WERI-Rb-1 (cell line): Measurements from ENCODE around the gene MTTP.

ENCODE experiments used
- DNase-seq: peaks from one replicate; pipeline ENCODE4 v3.0.0-alpha.2; 2020
- H3K27ac ChIP-seq: fragments of 250-450 bp; sonication (Bioruptor Pico); 2 replicates; pipeline ENCODE4 v1.5.1; 2020; ENCODE audit warnings: mild to moderate bottlenecking, moderate library complexity
- H3K27me3 ChIP-seq: fragments of 250-450 bp; sonication (Bioruptor Pico); 2 replicates; pipeline ENCODE4 v1.5.1; 2021; ENCODE audit warnings: mild to moderate bottlenecking, low read depth, moderate library complexity; ENCODE audit not compliant: insufficient read depth, severe bottlenecking
- H3K36me3 ChIP-seq: fragments of 250-450 bp; sonication (Bioruptor Pico); 2 replicates; pipeline ENCODE4 v1.5.1; 2020; ENCODE audit warnings: mild to moderate bottlenecking, moderate library complexity
- H3K4me3 ChIP-seq: 2 replicates; pipeline ENCODE4 v1.5.1; 2011; ENCODE audit warnings: low read depth, mild to moderate bottlenecking, control low read depth, low read length
- H3K9me3 ChIP-seq: fragments of 250-450 bp; sonication (Bioruptor Pico); 2 replicates; pipeline ENCODE4 v1.5.1; 2021; ENCODE audit warnings: mild to moderate bottlenecking, moderate library complexity; ENCODE audit not compliant: severe bottlenecking
- TF ChIP-seq, protein P1 (sequence below): IDR thresholded peaks from 2 replicates; pipeline ENCODE4 v1.5.1; 2011; ENCODE audit warnings: low read depth, mild to moderate bottlenecking, control low read depth, inconsistent platforms, low read length

MTTP gene

DNA sequence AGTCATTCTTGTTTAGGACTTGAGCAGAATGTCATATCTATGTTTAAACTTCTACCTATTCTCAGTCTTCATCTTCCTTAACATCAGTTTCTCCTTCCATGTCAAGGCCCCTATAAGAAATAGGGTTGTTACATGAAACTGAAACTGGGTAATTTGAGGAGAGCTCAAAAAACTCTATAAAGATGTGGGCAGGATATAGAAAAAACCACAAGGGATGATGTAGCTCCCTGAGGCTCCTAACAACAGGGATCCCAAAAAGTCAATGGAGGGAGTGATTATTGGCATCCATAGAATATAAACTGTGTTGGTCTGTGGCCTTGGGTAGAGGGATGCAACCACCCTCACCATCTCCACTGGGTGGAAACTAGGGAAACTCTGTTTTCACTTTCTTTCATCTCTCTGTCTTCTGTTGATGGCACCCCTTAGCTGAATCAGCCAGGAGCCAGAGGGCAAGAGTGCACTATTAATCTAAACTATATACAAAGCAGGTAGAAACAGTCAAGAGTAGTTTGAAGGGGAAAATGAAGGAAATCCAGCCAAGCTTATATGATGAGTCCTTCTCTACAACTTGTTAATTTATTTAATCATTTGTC, 55.4 kb downstream of the MTTP start:
- TF ChIP-seq, protein P1, sequence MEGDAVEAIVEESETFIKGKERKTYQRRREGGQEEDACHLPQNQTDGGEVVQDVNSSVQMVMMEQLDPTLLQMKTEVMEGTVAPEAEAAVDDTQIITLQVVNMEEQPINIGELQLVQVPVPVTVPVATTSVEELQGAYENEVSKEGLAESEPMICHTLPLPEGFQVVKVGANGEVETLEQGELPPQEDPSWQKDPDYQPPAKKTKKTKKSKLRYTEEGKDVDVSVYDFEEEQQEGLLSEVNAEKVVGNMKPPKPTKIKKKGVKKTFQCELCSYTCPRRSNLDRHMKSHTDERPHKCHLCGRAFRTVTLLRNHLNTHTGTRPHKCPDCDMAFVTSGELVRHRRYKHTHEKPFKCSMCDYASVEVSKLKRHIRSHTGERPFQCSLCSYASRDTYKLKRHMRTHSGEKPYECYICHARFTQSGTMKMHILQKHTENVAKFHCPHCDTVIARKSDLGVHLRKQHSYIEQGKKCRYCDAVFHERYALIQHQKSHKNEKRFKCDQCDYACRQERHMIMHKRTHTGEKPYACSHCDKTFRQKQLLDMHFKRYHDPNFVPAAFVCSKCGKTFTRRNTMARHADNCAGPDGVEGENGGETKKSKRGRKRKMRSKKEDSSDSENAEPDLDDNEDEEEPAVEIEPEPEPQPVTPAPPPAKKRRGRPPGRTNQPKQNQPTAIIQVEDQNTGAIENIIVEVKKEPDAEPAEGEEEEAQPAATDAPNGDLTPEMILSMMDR = no peak

DNA sequence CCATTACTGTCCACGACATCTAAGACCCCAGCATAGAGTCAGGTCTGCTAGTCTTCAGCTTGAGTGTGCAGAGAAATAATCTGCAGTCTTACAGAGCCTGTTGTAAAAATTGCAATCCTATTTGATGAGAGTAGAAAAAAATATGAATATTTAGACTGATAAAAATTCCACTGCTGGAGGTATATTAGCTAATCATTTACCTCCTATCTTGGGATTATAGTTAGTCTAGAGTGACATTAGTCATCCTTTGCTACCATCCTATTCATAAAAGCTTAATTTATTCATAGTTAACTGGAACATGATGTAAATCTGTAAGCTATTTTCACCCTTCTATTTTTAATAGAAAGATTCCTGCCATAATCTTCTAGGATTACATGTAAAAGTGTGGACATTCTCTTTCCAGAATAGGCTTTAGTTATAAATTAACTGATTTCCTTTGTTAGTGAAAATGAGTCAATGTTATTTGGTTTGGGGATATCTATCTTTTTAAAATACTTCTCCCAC, 56.3 kb downstream of the MTTP start:
- no peak for DNase-seq
- H3K9me3 ChIP-seq = no peaks in the 10 kb centered on the region
- TF ChIP-seq, protein P1 = no peak
- no peaks in the 10 kb centered on the region for H3K36me3 ChIP-seq
- H3K27ac ChIP-seq = no peak overlapping the region
- H3K27me3 ChIP-seq = no peaks in the 10 kb centered on the region
- H3K4me3 ChIP-seq = no peak overlapping the region

More for the DNA sequence above, 55.4 kb downstream of the MTTP start:
- H3K4me3 ChIP-seq = no peak overlapping the region
- no peaks in the 10 kb centered on the region for H3K36me3 ChIP-seq
- no peaks in the 10 kb centered on the region for H3K27me3 ChIP-seq
- H3K9me3 ChIP-seq = no peaks in the 10 kb centered on the region
- H3K27ac ChIP-seq = no peak overlapping the region
- DNase-seq = no peak

DNA sequence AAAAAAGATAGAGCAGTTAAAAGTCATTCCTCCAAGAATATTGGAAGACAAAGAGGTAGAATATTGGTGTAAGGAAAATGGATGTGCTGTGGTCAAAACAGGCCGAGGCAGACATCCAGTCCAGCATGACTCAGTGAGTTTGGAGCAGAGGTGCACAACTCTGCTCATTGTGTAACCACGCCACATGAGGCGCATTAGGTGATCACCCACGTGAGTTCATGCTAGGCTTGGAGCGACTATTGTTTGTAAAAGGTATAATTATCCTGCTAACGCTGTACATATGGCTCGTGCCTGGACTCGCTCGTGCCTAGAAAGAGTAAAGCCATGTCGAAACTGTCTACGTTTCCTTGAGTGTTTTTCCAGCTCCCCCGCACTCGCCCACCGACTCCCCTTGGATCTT, 59.1 kb downstream of the MTTP start:
- H3K9me3 ChIP-seq = no peaks in the 10 kb centered on the region
- no peaks in the 10 kb centered on the region for H3K36me3 ChIP-seq
- TF ChIP-seq, protein P1 = no peak
- no peaks in the 10 kb centered on the region for H3K27me3 ChIP-seq
- H3K27ac ChIP-seq = no peak overlapping the region
- no peak overlapping the region for H3K4me3 ChIP-seq
- no peak for DNase-seq

DNA sequence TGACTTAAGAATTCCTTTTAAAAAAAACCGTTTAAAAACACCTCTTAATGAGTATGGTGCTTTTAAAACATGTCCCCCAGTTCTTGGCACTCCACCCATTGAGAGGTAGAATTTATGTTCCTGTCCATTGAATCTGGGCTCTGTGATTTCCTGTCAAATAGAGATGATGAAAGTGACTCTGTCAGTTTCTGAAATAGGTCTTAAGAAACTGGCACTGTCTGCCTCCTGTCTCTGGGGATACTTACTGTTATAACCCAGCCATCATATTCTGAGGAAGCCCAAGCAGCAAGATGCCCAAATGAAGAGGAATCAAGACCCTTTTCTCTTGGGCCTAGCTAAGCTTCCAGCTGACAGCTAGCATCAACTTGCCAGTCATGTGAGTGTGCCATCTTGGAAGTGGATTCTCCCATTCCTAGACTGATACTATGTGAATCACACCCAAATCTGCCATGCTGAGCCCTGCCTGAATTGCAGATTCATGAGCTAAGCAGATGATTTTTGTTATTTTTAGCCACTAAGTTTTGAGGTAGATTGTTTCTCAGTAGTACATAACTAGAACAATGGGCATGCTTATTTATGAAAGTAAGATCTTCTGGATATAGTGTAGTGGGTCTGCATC, 60.2 kb downstream of the MTTP start:
- Histone ChIP-seq H3K27ac (no peak overlapping the region), H3K36me3 (no peaks in the 10 kb centered on the region), H3K27me3 (no peaks in the 10 kb centered on the region), H3K4me3 (no peak overlapping the region), H3K9me3 (no peaks in the 10 kb centered on the region)
- TF ChIP-seq, protein P1 = no peak
- DNase-seq = no peak

DNA sequence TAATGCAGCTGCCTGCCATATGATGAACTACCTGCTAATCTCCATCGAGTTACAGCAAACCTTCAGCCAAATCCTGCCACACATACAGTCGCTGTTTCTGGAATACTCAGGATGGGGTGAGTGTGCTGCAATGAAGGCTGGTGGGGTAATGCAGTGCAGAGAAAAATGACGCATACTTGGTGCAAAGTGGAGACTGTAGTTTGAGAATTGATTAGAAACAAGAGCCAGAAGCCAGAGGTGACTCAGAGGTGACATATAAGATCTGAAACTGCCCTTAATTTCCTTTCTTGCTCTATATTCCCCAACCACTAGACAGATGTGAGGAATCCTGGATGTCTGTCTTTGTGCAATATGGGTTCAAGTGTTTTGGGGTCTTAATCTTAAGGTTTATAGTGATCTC, 61.0 kb downstream of the MTTP start:
- H3K36me3 ChIP-seq = no peaks in the 10 kb centered on the region
- TF ChIP-seq, protein P1 = no peak
- H3K4me3 ChIP-seq = no peak overlapping the region
- H3K27ac ChIP-seq = no peak overlapping the region
- H3K27me3 ChIP-seq = no peaks in the 10 kb centered on the region
- no peaks in the 10 kb centered on the region for H3K9me3 ChIP-seq
- no peak for DNase-seq

DNA sequence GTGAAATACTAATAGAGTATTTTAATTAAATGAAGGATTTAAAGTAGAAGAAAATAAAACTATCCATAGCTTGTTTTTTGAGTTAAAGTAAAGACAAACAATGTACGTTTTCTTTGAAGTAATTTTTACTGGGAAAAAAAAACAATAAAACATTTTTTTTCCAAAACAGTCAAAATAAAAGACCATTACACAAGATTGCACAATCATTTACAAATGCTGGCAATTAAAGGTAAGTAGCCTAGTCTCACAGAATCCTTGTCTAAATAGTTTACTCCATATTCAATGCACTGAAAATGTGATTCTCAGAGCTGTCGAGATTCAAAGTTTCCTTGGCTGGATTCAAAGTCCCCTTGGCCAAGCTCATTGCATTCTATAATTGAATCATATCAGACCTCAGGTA, 61.8 kb downstream of the MTTP start:
- Histone ChIP-seq H3K36me3 (no peaks in the 10 kb centered on the region), H3K27ac (no peak overlapping the region), H3K4me3 (no peak overlapping the region), H3K9me3 (no peaks in the 10 kb centered on the region), H3K27me3 (no peaks in the 10 kb centered on the region)
- DNase-seq = no peak
- TF ChIP-seq, protein P1 = no peak
